ENCODE data around the gene RPS27A.
A peak's percentile ranks its signal among the peaks of the same experiment; 100 is the strongest.
"Not testable (repeated sequence)": the region's sequence is repeated elsewhere in the genome, so short reads cannot be mapped to it uniquely, and the experiment has no call there.

RPS27A gene

DNA sequence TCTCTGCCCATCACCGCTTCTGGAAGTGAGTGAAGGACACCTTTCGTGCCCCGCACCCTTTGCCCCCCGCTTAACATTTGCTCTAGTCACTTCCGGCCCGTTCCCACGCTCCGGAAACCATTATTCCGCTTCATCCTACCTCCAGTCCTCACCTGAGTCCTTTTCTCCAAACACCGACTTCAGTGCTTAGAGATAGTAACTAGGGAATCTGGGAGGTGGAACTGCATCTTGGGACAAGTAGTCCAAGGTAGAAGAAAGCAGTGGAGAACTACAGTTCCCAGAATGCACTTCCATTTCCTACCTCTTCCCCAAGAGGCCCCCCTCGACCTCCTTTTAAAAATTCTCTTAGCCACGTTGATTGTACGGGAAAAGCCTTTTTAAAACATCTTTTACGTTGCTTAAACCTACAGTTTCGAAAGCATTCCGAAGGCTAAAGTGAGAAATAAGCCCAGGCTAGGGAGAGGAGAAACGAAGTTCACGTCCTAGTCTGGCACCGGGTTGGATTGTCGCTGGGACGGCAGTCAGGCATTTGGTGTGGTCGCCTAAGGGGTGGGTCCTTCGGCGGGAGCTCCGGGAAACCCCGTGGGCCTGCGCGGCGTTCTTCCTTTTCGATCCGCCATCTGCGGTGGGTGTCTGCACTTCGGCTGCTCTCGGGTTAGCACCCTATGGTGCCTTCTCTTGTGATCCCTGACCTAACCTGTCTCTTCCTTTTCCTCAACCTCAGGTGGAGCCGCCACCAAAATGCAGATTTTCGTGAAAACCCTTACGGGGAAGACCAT, at the start of gene RPS27A, which contains the start of gene CLHC1:
Gene RPS27A, plus strand, starts transcription at position 605 of the 779 bp plus-strand sequence. Its CDS starts 137 bp downstream, at position 742.
Gene CLHC1, minus strand, starts transcription at position 210 of the 779 bp plus-strand sequence. CDS start 9,882 bp downstream, outside the sequence.
- Mint-ChIP-seq H3K9me3 (no peaks in the 10 kb centered on the region), H3K27me3 (ENCODE audit: low read depth) (no peaks in the 10 kb centered on the region), H3K36me3 (ENCODE audit: low read depth) (peaks cover 45% of the 10 kb centered on the region), H3K27ac (peak within 1 kb of the TSS; percentile 94 to 98 (median 98)), H3K4me3 (peak within 1 kb of the TSS; percentile 95), H3K4me1 (peaks cover 41% of the 10 kb centered on the region)
- TF ChIP-seq, protein P1, sequence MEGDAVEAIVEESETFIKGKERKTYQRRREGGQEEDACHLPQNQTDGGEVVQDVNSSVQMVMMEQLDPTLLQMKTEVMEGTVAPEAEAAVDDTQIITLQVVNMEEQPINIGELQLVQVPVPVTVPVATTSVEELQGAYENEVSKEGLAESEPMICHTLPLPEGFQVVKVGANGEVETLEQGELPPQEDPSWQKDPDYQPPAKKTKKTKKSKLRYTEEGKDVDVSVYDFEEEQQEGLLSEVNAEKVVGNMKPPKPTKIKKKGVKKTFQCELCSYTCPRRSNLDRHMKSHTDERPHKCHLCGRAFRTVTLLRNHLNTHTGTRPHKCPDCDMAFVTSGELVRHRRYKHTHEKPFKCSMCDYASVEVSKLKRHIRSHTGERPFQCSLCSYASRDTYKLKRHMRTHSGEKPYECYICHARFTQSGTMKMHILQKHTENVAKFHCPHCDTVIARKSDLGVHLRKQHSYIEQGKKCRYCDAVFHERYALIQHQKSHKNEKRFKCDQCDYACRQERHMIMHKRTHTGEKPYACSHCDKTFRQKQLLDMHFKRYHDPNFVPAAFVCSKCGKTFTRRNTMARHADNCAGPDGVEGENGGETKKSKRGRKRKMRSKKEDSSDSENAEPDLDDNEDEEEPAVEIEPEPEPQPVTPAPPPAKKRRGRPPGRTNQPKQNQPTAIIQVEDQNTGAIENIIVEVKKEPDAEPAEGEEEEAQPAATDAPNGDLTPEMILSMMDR (IDR thresholded peaks at IDR 0.05; ENCODE audit: unreplicated experiment in 3 of 3): no peak

DNA sequence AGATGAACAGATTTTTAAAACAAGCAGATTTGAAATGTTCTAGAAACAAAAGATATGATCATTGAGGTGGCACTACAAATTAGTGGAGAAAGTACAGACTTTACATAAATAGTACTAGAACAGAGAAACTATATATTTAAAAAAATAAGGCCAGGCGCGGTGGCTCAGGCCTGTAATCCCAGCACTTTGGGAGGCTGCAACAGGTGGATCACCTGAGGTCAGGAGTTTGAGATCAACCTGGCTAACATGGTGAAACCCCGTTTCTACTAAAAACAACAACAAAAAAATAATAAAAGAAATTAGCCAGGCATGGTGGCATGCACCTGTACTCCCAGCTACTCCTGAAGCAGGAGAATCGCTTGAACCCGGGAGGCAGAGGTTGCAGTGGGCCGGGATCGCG, 45.7 kb upstream of the RPS27A start:
- H3K27me3 Mint-ChIP-seq (ENCODE audit: low read depth); H3K4me1 Mint-ChIP-seq; H3K27ac Mint-ChIP-seq; H3K4me3 Mint-ChIP-seq: not testable (repeated sequence)
- H3K36me3 Mint-ChIP-seq (ENCODE audit: low read depth): peaks cover 39% of the 10 kb centered on the region
- H3K9me3 Mint-ChIP-seq: peaks cover 13% of the 10 kb centered on the region

DNA sequence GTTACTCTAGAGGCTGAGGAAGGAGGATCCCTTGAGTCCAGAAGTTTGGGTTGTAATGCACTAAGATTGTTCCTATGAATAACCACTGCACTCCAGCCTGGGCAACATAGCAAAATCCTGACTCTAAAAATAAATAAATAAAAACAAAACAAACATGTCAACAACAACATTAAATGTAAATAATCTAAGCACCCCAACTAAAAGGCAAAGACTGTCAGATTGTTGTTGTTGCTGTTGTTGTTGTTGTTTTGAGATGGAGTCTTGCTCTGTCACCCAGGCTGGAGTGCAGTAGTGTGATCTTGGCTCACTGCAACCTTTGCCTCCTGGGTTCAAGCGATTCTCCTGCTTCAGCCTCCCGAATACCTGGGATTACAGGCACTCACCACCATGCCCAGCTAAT, 40.6 kb upstream of the RPS27A start:
- not testable (repeated sequence) for H3K4me1 Mint-ChIP-seq; H3K4me3 Mint-ChIP-seq; H3K27me3 Mint-ChIP-seq (ENCODE audit: low read depth); H3K27ac Mint-ChIP-seq
- Mint-ChIP-seq H3K36me3 (ENCODE audit: low read depth) (peaks cover 77% of the 10 kb centered on the region), H3K9me3 (peaks cover 29% of the 10 kb centered on the region)

DNA sequence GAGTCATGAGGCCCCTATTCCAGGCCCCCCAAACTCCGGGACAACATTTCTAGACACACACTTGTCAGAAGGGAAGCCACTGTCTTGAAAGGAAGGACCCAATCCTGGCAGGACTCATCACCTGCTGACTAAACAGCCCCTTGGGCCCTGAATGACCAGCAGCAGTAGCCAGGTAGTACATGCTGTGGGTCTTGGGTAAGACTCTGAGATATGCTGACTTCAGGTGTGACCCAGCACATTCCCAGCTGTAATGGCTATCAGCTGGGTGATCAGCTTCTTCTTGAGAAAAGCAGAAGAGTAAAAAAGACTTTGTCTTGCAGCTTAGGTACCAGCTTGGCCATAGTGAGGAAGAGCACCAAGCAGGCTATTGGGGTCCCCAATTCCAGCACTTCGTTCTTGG, 36.0 kb upstream of the RPS27A start:
- no peaks in the 10 kb centered on the region for H3K27me3 Mint-ChIP-seq (ENCODE audit: low read depth)
- H3K27ac Mint-ChIP-seq: no peak overlapping the region
- H3K36me3 Mint-ChIP-seq (ENCODE audit: low read depth): peaks cover 93% of the 10 kb centered on the region
- no peak overlapping the region for H3K4me3 Mint-ChIP-seq
- H3K4me1 Mint-ChIP-seq: no peaks in the 10 kb centered on the region
- H3K9me3 Mint-ChIP-seq: peaks cover 38% of the 10 kb centered on the region
- TF ChIP-seq, protein P1 (IDR thresholded peaks at IDR 0.05; ENCODE audit: unreplicated experiment in 3 of 3): no peak

DNA sequence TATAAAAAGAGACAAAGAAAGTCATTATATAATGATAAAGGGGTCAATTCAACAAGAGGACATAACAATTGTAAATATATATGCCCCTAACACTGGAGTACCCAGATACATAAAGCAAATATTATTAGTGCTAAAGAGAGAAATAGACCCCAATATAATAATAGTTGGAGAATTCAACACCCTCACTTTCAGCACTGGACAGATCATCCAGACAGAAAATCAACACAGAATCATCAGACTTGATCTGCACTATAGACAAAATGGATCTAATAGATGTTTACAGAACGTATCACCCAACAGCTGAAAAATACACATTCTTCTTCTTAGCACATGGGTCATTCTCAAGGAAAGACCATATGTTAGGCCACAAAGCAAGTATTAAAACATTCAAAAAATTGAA, 32.1 kb upstream of the RPS27A start:
- H3K36me3 Mint-ChIP-seq (ENCODE audit: low read depth): peaks cover 92% of the 10 kb centered on the region
- H3K27ac Mint-ChIP-seq: no peak overlapping the region
- H3K4me3 Mint-ChIP-seq: no peak overlapping the region
- H3K27me3 Mint-ChIP-seq (ENCODE audit: low read depth): no peaks in the 10 kb centered on the region
- peaks cover 47% of the 10 kb centered on the region for H3K9me3 Mint-ChIP-seq
- H3K4me1 Mint-ChIP-seq: no peaks in the 10 kb centered on the region
- TF ChIP-seq, protein P1 (IDR thresholded peaks at IDR 0.05; ENCODE audit: unreplicated experiment in 3 of 3): no peak

DNA sequence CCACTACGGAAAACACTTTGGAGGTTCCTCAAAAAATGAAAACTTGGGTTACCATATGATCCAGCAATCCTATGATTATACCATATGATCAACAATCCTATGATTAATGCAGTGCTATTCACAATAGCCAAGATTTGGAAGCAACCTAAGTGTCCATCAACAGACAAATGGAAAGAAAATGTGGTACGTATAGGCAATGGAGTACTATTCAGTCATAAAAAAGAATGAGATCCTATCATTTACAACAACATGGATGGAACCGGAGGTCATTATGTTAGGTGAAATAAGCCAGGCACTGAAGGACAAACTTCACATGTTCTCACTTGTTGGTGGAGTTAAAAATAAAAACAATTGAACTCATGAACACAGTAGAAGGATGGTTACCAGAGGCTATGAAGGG, 28.0 kb upstream of the RPS27A start:
- TF ChIP-seq, protein P1 (IDR thresholded peaks at IDR 0.05; ENCODE audit: unreplicated experiment in 3 of 3): no peak
- no peaks in the 10 kb centered on the region for H3K4me1 Mint-ChIP-seq
- no peaks in the 10 kb centered on the region for H3K27me3 Mint-ChIP-seq (ENCODE audit: low read depth)
- H3K27ac Mint-ChIP-seq: no peak overlapping the region
- peaks cover 73% of the 10 kb centered on the region for H3K36me3 Mint-ChIP-seq (ENCODE audit: low read depth)
- no peak overlapping the region for H3K4me3 Mint-ChIP-seq
- peaks cover 44% of the 10 kb centered on the region for H3K9me3 Mint-ChIP-seq

DNA sequence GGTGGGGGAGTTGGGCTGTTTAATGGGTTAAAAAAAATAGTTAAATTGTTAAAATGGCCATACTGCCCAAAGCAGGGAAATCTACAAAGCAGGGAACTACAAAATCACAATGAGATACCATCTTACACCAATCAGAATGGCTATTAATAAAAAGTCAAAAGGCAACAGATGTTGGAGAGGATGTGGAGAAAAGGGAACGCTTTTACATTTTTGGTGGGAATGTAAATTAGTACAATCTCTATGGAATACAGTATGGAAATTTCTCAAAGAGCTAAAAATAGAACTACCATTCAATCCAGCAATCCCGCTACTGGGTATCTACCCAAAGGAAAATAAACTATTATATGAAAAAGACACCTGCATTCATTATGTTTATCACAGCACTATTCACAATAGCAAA, 27.5 kb upstream of the RPS27A start:
- Mint-ChIP-seq H3K4me1 (no peaks in the 10 kb centered on the region), H3K9me3 (peaks cover 42% of the 10 kb centered on the region), H3K27me3 (ENCODE audit: low read depth) (no peaks in the 10 kb centered on the region), H3K4me3 (no peak overlapping the region), H3K36me3 (ENCODE audit: low read depth) (peaks cover 71% of the 10 kb centered on the region), H3K27ac (no peak overlapping the region)
- TF ChIP-seq, protein P1 (IDR thresholded peaks at IDR 0.05; ENCODE audit: unreplicated experiment in 3 of 3): no peak

All from nephron (organoid).